ENCODE measurements around the gene SHISA8.
"Not testable (repeated sequence)": the region's sequence is repeated elsewhere in the genome, so short reads cannot be mapped to it uniquely, and the experiment has no call there.

SHISA8 gene

DNA sequence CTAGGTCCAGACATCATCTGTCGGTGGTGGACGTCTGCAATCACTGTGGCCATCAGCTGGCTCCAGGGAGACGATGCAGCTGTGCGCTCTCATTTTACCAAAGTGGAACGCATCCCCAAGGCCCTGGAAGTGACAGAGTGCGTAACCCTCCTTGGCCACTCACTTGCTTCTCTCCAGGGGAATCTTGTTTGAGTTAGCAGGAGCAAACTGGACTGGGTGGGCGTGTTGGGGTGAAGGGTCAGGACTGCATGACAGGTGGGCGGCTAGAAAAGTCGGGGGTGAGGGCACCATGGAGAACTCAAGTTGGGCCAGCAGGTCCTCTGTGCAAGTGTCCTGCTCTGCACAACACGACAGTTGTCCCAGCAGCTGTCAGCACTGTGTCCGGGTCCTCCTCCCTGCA, 16.2 kb downstream of the SHISA8 start:
- DNase-seq, result no peak

DNA sequence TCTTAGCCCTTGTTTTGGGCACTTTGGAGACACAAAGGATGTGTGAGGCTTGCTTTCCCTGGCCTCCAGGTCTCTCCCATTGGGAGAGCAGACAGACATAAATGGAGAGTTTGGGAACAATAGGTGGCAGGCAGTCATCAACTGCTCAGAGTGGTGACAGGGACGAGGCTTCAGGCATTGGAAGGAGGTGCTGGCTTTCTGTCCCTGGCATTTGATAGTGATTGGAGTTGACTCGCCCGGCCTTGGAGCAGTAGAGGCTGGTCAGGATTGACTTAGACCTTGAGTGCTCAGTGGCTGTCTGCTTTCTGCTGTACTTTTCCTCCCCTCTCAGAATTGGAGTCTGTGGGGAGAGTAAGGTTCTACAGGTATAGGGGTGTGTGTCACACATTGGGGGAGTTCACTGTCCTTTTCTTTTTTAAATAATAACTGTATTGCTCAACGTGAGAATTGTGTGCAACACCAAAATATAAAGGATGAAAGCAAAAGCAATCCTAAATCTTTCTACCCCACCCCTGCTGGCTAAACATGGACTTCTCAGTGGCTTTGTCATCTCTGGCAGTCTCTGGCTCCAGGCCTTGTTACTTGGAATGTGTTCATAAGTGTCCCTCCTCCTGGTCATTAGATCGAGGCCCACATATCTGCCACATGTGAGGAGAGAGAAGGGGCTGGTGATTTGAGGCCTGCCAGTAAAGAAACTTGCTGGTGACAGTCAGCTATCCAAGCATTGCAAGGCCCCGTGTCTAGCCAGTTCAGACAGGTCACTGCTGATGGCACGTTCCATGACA, 21.1 kb downstream of the SHISA8 start:
- no peak for DNase-seq

DNA sequence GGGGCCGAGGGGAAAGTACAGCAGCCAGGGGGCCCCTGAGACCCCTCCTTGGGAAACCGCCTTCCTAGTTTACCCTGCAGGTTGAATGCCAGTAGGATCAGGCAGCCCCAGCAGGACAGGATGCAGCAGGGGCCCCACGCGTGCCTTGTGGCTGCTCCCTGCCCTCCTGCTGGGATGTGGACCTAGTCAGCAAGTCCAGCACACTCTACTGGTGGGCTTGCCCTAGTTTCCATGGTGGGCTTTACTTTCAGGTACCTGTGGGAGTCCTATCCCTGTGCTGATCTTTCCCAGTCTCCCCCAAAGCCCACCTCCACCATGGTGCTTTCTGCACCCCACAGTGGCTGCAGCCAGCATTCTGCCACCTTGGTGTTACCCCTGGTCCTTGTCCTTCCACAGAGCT, 22.2 kb downstream of the SHISA8 start:
- DNase-seq, result no peak

DNA sequence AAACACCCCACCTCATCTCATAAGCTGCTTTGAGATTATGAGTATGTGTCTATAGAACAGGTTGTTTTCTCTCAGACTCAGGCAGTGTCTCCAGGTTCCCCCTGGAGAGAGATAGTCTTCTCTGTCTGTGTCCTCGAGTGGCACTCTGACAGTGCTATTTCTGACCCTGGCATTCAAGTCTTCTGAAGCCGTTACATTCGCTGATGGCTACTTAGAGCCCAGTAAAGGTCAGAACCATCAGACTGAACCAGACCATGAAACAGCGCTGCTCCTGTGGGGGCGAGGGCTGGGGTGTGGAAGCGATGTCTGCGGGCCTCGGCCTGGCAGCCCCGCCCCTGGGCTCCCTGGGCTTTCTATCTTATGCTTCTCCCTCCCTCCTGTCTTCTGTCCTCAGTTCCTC, 23.5 kb downstream of the SHISA8 start:
- DNase-seq, result no peak

DNA sequence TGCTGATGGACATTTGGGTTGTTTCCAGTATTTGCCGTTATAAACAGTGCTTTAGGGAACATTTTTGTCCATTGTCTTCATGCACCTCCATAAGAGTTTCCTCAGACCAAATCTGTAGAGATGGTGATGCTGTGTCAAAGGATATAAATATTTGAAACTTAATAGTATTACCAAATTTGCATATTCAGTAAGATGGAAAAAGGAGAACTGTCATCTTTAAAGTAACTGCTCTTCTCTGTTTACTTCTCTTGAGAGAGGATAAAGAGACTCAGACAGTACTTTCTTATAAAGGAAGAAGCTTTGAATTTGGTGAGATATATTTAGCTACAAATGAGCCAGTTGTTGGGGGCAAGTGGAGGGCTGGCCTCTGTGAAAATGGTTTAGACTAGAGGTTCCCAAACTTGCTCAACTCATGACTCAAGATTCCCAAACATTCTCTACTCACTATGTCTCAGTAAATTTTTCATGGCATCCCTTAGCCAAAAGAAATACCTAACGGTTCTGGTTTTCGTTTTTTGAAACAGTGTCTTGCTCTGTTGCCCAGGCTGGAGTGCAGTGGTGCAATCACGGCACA, 26.2 kb downstream of the SHISA8 start:
- no peak for DNase-seq

DNA sequence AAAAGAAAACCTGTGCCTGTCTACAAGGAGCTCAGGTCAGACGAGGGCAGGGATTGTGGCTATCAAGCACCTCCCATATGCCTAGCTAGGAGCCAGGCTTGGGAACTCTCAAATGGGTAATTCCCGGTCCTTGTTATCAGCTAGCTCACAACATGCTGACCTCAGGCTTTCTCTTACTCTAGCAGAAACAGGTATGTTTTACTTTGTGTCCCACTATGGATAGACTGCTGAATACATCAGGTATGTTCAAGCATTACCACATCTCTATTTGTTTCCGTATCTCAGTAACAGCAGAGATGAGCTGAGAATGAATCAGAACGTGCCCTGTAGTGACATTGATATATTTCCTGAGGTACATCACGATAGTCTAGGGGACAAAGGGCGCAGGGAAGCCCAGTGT, 29.4 kb downstream of the SHISA8 start:
- DNase-seq, result no peak

DNA sequence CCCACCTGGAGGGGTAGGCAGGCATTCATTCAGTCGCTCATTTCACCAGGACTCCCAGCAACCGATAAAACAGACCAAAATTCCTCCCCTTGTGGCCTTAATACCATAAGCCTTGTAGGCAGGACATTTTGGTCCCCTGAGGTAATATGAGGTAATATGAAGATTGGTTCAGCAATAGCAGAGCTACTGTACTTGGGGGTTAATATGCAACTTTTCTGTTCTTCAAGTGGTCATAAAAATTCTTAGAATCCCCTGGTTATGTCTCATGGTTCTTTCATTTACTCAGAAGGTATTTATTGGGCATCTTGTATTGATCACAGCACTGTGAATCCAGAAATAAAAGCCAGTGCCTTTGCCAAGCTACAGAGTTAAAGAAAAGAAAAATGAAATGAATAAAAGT, 29.8 kb downstream of the SHISA8 start:
- DNase-seq, result no peak

DNA sequence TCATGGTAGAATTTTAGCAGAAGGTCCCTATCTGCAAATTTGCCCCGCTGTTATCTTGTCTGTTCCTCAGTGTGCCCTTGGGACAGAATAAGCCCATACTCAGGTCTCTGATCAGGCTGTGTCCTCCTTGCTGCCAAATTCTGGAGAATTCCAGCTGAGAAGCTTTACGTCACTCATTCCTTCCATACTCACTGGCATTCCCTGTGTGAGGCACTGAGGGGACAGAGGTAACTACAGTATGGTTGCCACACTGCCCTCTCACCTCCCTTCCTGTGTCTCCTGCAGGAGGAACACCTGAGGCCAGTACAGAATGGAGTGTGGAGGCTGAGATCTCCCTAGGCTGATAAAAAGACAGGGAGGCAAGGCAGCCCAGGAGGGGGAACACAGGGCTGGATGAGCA, 31.5 kb downstream of the SHISA8 start:
- DNase-seq, result no peak

DNA sequence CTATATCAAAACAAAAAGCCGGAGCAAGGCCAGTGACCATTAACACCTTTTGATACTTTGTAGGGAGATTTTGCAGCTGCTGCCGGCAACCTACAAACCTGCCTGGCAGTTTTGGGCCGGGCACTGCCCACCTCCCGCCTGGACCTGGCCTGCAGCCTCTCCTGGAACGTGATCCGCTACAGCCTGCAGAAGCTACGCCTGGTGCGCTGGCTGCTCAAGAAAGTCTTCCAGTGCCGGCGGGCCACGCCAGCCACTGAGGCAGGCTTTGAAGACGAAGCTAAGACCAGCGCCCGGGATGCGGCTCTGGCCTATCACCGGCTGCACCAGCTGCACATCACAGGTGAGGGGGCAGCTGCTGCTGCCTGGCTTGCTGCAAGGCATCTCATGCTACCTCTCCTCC, 34.2 kb downstream of the SHISA8 start:
- no peak for DNase-seq

DNA sequence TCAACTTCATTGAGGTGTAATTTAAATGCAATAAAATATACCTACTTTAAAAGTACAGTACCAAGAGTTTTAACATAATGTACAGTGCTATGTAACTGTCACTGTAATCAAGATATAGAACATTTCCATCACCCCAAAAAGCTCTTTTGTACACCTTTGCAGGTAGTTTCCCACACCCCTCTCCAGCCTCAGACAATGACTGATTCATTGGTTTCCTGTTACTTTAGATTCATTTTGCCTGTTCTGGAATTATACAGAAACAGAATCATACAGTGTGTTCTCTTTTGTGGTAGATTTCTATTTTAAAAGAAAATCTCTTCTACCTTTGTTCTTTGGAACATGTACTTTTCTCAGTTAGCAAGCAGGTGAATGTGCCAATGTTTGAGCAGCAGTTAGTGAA, 38.2 kb downstream of the SHISA8 start:
- DNase-seq, result no peak

DNA sequence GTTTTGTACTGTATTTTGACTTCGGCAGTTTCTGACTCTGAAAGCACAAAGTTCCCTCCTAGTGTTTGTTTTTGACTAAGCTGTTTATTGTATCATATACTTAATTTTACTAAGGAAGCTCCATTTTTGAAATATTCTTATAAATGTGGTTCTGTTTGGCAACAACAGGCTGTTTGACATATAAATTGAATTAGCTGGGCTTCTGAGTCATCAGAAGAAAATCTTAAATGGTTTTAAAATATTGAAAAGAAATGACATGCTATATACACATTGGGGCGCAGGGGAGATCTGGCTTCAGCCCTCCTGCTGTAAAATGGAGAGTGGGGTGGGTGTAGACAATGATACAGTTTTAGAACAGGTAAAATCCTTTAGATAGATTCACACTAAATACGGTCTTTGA, 38.6 kb downstream of the SHISA8 start:
- no peak for DNase-seq

DNA sequence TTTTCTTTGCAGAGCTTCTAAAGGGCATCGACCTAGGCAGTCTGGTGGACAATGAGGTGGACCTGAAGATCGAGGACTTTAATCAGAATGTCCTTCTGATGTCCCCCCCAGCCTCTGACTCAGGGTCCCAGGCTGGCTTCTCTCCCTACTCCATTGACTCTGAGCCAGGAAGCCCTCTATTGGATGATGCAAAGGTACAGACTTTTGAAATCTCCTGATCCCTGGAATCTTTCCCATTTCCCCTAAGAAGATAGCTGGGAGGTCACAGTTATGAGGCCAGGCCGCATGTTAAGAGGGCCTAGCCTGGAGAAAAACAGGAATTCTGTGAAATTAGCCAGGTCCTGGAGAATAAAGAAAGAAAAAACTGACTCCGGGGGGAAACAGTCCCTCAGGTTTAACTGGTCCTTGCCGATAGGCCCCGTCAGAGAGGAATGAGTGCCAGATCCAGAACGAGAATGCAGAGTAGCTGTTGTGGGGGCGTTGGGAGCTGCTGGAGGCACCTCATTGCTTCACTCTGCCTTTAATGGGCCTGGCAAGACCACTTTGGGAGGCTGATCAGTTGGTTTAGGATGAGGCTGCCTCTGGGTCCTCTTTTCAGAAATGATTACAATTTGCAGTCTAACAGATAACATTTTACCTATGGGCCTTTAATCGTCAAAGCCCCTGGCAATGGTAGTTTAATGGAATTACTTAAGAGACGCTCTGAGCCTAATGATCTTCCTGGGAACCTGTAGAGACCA, 39.2 kb downstream of the SHISA8 start:
- DNase-seq, result no peak

DNA sequence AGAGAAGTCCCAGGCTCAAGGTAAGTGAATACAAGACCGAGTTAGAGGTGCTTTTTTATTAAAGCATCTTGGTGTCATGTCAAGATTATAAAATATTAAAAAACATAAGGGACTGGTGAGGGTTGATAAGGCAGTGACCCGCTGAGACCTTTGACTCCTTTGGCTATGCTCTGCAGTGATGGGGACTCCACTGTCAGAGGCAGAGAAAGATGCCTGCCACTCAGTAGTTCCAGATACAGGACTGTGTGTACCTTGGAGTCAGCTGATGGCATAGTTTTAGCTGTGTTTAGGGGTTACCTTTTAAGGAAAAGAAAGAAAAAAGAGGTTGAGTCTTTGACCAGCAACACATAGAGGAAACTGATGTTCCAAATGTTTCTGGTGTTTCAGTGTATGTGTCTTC, 40.8 kb downstream of the SHISA8 start:
- no peak for DNase-seq

DNA sequence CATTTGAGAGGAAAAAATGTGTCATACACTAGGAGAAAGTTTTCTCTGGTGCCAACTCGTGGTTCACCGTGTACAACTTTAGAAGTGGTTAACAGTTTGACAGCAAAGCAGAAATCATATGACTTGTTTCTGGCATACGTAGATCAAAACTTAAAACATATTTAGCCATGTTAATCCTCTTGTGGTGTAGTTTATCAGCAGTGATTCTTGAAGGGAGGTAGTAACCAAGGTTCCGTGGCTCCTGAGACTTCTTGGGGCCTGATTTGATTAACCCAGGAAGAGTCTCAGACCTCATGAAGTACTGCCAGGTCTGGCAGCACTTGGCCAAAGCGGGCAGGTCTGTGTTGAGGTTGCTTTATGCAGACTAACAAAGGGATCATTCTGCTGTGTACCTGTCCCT, 41.5 kb downstream of the SHISA8 start:
- peak; percentile 12 to 17 for DNase-seq

DNA sequence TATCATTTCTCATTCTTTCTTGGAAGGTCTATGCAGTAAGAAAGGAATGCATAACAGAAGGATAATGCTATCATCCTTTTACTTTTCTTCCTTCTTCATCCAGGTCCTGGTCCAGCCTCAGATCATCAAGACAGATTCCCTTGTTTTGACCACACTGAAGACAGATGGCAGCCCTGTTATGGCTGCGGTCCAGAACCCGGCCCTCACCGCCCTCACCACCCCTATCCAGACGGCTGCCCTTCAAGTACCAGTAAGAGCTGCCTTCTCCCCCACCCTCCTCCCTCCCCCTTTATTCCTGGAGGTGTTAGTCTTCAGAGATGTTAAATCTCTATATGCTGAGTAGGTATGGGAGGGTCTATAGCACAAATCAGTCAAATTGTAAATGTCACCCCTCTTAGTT, 44.1 kb downstream of the SHISA8 start:
- no peak for DNase-seq

DNA sequence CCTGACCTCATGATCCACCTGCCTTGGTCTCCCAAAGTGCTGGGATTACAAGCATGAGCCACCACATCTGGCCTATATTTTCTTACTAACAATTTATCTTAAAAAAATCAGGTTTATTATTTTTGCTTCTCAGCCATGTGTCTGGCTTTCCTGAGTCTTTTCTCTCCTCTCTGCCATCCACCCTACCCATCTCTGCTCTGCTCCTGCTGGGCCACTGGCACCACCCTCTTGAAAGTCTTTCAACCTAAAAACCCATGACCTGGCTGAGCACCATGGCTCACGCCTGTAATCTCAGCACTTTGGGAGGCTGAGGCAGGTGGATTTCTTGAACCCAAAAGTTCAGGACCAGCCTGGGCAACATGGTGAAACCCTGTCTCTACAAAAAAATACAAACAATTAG, 44.8 kb downstream of the SHISA8 start:
- DNase-seq, result not testable (repeated sequence)

DNA sequence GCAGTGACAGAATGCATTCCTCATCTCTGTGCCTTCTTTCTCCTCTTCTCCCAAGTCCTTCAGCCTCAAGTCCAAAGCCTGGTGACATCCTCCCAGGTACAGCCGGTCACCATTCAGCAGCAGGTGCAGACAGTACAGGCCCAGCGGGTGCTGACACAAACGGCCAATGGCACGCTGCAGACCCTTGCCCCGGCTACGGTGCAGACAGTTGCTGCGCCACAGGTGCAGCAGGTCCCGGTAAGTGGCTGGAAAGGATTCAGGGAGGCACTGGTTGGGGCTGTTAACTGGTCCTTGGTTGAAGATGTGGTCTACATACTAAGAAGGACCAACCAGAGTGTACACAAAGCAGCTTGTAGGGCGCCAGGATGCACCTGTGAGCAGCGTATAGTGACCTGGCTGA, 46.3 kb downstream of the SHISA8 start:
- no peak for DNase-seq

DNA sequence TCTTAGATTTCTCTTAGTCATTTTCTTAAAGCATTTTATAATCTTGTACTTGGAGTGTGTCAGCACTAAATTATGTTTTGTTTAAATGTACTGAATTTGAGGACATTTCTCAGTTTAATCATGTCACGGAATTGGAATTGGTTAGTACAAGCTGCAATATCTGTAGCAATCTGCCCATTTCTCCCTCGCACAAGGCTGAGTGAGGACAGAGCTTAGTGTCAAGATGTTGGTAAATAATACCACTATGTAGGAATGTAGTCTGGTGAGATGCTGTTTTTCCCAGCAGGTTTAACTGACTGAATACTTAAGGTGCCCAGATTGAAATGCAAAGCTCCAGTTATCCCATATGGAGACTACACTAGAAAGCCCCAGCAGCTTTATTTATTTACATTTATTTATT, 51.4 kb downstream of the SHISA8 start:
- no peak for DNase-seq

DNA sequence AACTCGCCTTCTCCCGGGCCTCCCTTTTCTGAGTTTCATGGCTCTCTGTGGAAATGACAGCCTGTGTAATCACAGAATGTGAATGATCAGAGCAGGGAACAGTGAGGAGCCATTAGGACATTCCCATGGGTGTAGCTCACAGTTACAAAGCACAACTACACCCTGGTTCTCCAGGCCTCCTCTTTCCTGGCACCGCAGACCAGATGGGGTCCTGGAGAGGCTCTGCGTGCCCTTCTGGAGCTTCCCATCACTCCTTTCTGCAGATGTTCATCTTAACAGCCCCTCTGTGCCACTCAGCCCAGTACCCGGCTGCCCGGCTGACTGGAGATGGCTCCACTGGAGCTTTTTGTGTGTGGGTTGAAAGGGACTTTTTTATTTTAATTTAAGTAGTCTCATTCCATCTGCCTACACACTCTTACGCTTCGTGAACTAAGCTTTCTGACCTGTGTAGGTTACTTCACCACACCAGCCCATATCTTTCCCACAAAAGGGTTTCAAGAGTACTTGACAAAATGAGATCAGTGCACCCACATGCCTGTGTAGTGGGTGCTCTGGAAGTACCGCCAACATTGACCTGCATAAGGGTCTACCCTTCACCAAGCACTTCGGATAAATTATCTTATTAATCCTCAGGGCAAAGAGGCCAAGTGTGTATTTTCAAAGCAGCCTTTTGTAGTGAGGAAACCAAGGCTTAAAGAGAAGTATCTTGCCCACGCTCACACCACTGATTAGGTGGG, 52.2 kb downstream of the SHISA8 start:
- peak; percentile 29 to 46 for DNase-seq

DNA sequence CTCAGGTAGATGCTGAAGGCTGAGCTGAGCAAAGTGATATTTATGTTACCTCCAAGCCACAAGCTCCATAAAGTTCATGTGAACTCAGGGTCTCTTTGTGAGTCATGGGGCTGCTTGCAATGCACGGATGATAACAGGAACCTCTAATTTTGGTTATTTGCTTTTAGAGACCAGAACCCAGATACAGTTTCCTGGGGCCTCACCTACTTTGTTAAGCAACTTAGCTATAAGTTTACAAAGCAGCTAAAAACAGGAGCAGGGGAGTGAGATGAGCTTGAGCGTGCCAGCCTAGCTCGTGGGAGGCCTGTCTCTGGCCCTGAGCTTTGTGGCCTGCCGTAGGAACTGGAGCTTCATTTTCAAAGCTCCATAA, 52.7 kb downstream of the SHISA8 start:
- peak; percentile 35 to 46 for DNase-seq
